GM10248 (cell line): Measurements from ENCODE around the gene CALHM3.
A peak's percentile ranks its signal among the peaks of the same experiment; 100 is the strongest.
"Not testable (repeated sequence)": the region's sequence is repeated elsewhere in the genome, so short reads cannot be mapped to it uniquely, and the experiment has no call there.

Source experiments
- CTCF ChIA-PET: fragments of 300-600 bp; sonication (Branson Sonifier 250); formaldehyde crosslinking; extraction: SDS; loops from one replicate; lab custom pipeline; 2021; ENCODE audit warnings: antibody characterized with exemption; lab: Yijun Ruan, JAX
- POLR2A ChIA-PET: fragments of 350-650 bp; sonication (Branson Sonifier 250); formaldehyde crosslinking; extraction: SDS; loops from one replicate; lab custom pipeline; 2020; ENCODE audit warnings: antibody characterized with exemption; lab: Yijun Ruan, JAX
- DNase-seq: peaks from one replicate; pipeline ENCODE4 v3.0.0; 2012; ENCODE audit errors: extremely low spot score
- TF ChIP-seq, protein P1 (sequence below): IDR thresholded peaks from 2 replicates; pipeline ENCODE4 v1.5.1; 2012; ENCODE audit warnings: mild to moderate bottlenecking, low read depth; ENCODE audit errors: extremely low read depth, missing control alignments, control extremely low read depth

The CALHM3 gene

DNA sequence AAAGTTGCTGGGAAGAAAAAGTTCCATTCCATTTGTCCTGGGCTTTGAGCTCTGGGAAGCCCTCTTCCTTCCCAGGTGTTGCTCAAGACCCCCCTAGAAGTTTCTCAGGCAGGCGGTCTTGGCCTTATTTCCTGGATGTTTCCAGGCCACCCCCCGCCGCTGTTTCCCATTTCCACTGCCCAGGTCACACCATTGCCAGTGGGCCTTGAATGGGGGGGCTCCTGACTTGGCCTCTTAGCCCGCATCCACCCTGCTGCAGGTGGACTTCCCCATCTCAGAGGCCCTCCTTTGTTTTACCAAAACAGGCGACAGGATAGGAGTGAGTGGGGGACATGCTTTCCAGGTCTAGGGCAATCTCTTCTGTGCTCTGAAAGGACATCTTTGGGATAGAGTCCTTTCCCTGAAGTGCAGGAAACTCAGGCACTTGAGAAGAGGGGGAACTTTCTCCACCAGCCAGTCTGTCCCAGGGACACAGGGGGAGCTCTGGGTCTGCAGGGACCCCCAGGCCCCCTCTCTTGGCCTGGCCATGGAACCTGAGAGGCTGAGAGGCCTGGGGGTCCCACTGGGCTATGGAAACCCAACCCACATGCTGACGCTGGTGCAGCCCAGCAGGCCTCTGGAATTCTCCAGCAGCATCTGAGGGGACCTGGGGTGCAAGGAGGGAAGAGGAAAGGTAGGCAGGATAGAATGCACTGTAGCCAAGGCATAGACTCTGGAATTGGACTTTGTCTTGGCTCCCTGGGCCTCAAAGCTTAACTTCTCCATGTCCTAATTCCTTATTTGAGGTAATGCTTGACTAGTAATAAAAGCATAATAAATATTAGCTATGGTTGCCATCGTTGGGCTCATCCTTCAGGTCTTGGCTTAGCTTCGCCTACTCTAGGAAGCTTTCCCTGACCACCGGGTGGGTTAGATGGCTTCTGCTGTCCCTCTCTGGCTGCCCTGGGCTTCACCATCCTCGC, 32.0 kb upstream of the CALHM3 start:
- TF ChIP-seq, protein P1, sequence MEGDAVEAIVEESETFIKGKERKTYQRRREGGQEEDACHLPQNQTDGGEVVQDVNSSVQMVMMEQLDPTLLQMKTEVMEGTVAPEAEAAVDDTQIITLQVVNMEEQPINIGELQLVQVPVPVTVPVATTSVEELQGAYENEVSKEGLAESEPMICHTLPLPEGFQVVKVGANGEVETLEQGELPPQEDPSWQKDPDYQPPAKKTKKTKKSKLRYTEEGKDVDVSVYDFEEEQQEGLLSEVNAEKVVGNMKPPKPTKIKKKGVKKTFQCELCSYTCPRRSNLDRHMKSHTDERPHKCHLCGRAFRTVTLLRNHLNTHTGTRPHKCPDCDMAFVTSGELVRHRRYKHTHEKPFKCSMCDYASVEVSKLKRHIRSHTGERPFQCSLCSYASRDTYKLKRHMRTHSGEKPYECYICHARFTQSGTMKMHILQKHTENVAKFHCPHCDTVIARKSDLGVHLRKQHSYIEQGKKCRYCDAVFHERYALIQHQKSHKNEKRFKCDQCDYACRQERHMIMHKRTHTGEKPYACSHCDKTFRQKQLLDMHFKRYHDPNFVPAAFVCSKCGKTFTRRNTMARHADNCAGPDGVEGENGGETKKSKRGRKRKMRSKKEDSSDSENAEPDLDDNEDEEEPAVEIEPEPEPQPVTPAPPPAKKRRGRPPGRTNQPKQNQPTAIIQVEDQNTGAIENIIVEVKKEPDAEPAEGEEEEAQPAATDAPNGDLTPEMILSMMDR: no peak
- ChIA-PET POLR2A (no interaction called here), CTCF (interaction anchor here (1.0 to 1.5 kb wide), 2 partner anchors 18 to 35 kb away, joined by 3 to 5 read pairs; partner anchors contain the start of gene NEURL1)
- DNase-seq: peak; percentile 6

DNA sequence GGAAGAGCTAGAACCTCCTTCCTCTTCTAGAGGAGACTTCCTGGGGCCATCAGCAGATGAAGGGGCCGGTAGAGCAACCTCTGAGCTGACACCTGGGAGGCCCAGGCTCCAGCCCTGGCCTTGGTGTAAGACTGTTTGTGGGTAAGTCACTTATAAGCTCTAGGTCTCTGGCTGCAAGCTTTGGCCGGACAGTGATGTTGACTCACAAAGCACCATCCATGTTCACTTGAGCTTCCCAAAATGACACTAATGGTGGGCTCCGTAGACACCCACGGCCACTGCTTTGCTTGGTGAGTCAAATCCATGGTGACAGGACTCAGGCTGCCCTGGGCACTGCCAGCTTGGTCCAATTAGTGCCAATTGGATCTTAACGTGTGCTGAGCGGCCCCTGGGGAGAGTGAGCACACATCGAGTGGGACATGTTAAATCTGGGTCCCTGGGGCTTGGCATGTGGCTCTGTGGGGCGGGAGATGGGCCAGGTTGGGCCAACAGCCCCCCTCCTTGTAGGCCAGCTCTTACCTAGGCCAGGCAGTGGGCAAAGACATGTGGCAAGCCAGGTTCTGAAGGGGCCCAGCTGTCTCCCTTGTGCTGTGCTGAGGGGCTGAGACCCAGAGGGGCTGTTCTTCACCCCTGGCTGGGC, 31.1 kb upstream of the CALHM3 start:
- peak; percentile 5 for DNase-seq
- ChIA-PET POLR2A (no interaction called here), CTCF (interaction anchor here (0.8 to 1.2 kb wide), 4 partner anchors 19 to 83 kb away, joined by 3 to 4 read pairs (median 4); no protein-coding TSS in a partner anchor)
- TF ChIP-seq, protein P1: no peak

DNA sequence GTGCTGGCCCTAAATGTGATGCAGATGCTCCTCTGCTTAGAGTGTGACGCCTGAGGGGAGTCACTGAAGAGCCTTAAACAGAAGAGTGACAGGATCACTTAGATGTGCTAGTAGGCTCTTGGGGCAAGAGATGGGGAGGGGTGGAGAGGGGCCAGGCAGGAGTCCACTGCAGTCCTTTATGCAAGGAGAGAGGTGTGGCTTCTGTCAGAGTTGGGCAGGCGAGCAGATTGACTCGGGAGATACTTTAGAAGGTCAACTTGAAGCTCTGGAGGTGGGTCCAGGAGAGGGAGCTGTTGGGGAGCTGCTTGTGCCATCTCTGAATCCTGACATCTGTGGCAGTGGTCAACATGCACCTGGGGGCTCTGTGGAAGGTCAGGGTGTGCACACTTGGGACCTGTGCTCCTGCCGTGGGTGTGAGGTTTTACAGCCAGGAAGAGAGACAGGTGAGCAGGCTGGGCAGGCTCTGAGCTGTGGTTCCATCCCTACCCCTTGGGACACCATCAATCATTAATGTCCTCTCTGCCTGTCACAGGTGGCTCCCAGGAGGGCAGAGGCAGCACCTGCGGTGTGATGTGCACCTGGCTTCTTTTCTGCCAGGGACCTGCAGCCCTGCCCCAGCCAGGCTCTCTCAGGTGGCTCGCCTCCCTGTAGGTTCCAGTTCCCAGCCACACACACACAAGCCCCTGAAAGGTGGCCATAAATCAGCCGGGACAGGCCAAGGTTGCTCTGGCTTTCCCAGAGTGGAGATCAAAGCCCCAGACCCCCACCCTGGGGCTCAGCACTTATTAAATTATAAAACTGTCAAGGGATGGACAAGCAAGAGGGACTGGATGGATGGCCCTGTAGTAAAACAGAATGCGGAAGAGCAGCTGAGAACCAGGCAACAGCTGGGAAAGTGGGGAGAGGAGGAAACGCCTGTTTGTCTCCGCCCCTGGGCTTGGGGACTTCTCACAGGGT, 28.5 kb upstream of the CALHM3 start:
- DNase-seq: peak; percentile 14
- CTCF ChIA-PET: interaction anchor here (0.5 to 0.8 kb wide), 2 partner anchors 86 to 141 kb away, joined by 3 read pairs; no protein-coding TSS in a partner anchor
- POLR2A ChIA-PET: no interaction called here
- TF ChIP-seq, protein P1: no peak

DNA sequence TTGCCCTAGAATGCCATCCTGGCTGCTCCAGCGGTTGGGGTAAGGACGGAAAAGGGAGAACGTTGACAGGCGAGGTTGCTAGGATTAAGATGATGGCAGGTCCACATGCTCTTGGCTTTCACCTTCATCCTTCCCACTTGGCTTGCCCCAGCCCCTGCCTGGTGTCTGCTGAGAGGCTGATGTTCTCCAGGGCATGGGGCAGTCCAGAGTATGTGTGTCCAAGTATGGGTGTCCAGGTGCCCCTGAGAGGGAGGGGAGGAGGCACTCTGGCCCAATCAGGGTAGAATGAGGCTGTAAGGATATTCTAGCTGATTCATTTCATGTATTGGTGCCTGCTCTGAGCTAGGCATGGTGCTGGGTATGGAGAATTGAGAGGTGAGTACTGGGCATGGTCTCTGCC, 27.0 kb upstream of the CALHM3 start:
- ChIA-PET POLR2A (interaction anchor here (0.5 kb wide), 1 partner anchor 156 kb away, joined by 7 read pairs; no protein-coding TSS in a partner anchor), CTCF (interaction anchor here (0.8 kb wide), 1 partner anchor 87 kb away, joined by 3 read pairs; no protein-coding TSS in a partner anchor)
- DNase-seq: peak; percentile 1
- TF ChIP-seq, protein P1: no peak

DNA sequence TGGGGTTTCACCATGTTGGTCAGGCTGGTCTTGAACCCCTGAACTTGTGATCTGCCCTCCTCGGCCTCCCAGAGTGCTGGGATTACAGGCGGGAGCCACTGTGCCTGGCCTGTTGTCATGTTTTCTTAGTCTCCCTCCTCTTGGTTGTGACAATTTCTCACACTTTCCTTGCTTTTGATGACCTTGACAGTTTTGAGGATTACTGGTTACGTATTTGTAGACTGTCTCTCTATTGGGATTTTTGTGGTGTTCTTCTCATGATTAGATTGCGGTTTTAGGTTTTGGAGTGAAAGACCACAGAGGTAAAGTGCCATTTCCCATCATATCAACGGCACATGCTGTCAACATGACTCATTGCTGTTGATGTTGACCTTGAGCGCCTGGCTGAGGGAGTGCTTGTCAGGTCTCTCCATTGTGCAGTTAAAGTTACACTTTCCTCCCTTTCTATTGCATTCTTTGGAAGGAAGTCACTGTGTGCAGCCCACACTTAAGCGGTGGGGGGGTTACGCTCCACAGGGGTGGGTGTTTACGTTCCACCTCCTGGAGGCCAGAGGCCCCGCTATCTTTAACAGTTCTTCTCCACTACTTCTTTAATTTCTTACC, 25.2 kb upstream of the CALHM3 start:
- DNase-seq: no peak
- POLR2A ChIA-PET: no interaction called here
- CTCF ChIA-PET: interaction anchor here (0.6 to 1.2 kb wide), 5 partner anchors 28 to 109 kb away, joined by 3 to 5 read pairs (median 3); no protein-coding TSS in a partner anchor
- TF ChIP-seq, protein P1: no peak

DNA sequence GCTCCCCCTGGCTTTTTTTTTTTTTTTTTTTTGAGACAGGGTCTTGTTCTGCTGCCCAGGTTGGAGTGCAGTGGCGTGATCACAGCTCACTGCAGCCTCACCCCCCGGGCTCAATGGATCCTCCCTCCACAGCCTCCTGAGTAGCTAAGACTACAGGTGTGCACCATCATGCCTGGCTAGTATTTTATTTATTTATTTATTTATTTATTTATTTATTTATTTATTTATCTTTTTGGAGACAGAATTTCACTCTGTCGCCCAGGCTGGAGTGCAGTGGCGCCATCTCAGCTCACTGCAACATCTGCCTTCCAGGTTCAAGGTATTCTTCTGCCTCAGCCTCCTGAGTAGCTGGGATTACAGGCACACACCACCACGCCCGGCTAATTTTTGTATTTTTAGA, 24.7 kb upstream of the CALHM3 start:
- CTCF ChIA-PET: interaction anchor here (0.8 to 1.4 kb wide), 4 partner anchors 11 to 39 kb away, joined by 3 to 4 read pairs (median 3); no protein-coding TSS in a partner anchor
- not testable (repeated sequence) for DNase-seq
- POLR2A ChIA-PET: interaction anchor here (0.6 kb wide), 1 partner anchor 310 kb away, joined by 3 read pairs; no protein-coding TSS in a partner anchor
